CD4-positive, alpha-beta memory T cell (primary cell): ENCODE measurements around the gene RAPGEF2. TPM values are rescaled to one million over a fixed set of nuclear protein-coding genes. Genes with fewer than 3 reads are reported as not detected.
A peak's percentile ranks its signal among the peaks of the same experiment; 100 is the strongest.
"Not testable (repeated sequence)": the region's sequence is repeated elsewhere in the genome, so short reads cannot be mapped to it uniquely, and the experiment has no call there.

ENCODE experiments used
- CTCF ChIA-PET: fragments of 350-600 bp; sonication (Branson Sonifier 250); formaldehyde crosslinking; loops from one replicate; lab custom pipeline; 2021; ENCODE audit warnings: inconsistent platforms; ENCODE audit not compliant: partially characterized antibody; lab: Charles Lee
- POLR2A ChIA-PET: fragments of 350-600 bp; sonication (Branson Sonifier 250); formaldehyde crosslinking; loops from one replicate; lab custom pipeline; 2021; ENCODE audit not compliant: partially characterized antibody; lab: Charles Lee
- DNase-seq, 5 donors: peaks; one replicate each; pipeline versions ENCODE4 v3.0.0 to v3.0.0-alpha.2; 2020 to 2022; ENCODE audit warnings: mixed read lengths in 1 of 5
- H3K27ac ChIP-seq: one replicate; pipeline ENCODE4 v1.7.0; 2013; ENCODE audit warnings: low read depth, low read length
- H3K27me3 ChIP-seq: 2 replicates; pipeline ENCODE4 v1.7.0; 2013; ENCODE audit warnings: mild to moderate bottlenecking, low read length, moderate library complexity; ENCODE audit not compliant: insufficient read depth
- H3K36me3 ChIP-seq: 2 replicates; pipeline ENCODE4 v1.7.0; 2013; ENCODE audit warnings: mild to moderate bottlenecking, low read length, moderate library complexity; ENCODE audit not compliant: insufficient read depth
- H3K4me1 ChIP-seq: 2 replicates; pipeline ENCODE4 v1.7.0; 2013; ENCODE audit warnings: mild to moderate bottlenecking, low read length, moderate library complexity; ENCODE audit not compliant: insufficient read depth
- H3K4me3 ChIP-seq, 2 donors: one replicate each; pipeline ENCODE4 v1.7.0; 2013; ENCODE audit warnings: low read length in 2 of 2, mild to moderate bottlenecking in 1 of 2
- H3K9me3 ChIP-seq, 2 donors: one replicate each; pipeline ENCODE4 v1.7.0; 2013; ENCODE audit warnings: low read length in 2 of 2, control low read depth in 1 of 2; ENCODE audit not compliant: control insufficient read depth in 1 of 2
- H3K27ac Mint-ChIP-seq, 7 donors: one replicate each; pipeline ENCODE4 v1.8.0; 2020 to 2021; ENCODE audit warnings: mixed read lengths in 7 of 7, mild to moderate bottlenecking in 6 of 7, inconsistent platforms in 3 of 7, moderate library complexity in 3 of 7
- H3K27me3 Mint-ChIP-seq, 2 donors: one replicate each; pipeline ENCODE4 v1.8.0; 2020 to 2021; ENCODE audit warnings: mixed read lengths in 2 of 2
- H3K36me3 Mint-ChIP-seq, 2 donors: one replicate each; pipeline ENCODE4 v1.8.0; 2020 to 2021; ENCODE audit warnings: mixed read lengths in 2 of 2, inconsistent platforms in 1 of 2, mild to moderate bottlenecking in 1 of 2
- H3K4me1 Mint-ChIP-seq, 4 donors: one replicate each; pipeline ENCODE4 v1.8.0; 2020 to 2021; ENCODE audit warnings: mixed read lengths in 4 of 4, mild to moderate bottlenecking in 1 of 4
- H3K4me3 Mint-ChIP-seq, 8 donors: one replicate each; pipeline ENCODE4 v1.8.0; 2020 to 2021; ENCODE audit warnings: mixed read lengths in 8 of 8, mild to moderate bottlenecking in 7 of 8, moderate library complexity in 6 of 8, inconsistent platforms in 3 of 8
- H3K9me3 Mint-ChIP-seq, 8 donors: one replicate each; pipeline ENCODE4 v1.8.0; 2020 to 2021; ENCODE audit warnings: mixed read lengths in 8 of 8, mild to moderate bottlenecking in 5 of 8, inconsistent platforms in 3 of 8, moderate library complexity in 1 of 8
- intact Hi-C: fragments of 100-400 bp; cut with micrococcal nuclease; formaldehyde crosslinking; loops from one replicate; pipeline ENCODE4 v1.15.1; 2023
- polyA plus RNA-seq, 2 donors: library from polyadenylated mRNA; unstranded; fragments of 300-500 nt; fragmentation: Illumina TruSeq; gene quantifications; one replicate each; pipeline ENCODE4 v1.2.3, GENCODE V29; 2021
- total RNA-seq, 2 experiments: library from RNA; stranded (reverse); gene quantifications; one replicate each; pipeline ENCODE4 v1.2.3, GENCODE V29; 2021

RAPGEF2 gene
- total and polyA plus RNA-seq, 4 experiments from 2014 or later = 0.69 to 27.9 (median 12.1) TPM

DNA sequence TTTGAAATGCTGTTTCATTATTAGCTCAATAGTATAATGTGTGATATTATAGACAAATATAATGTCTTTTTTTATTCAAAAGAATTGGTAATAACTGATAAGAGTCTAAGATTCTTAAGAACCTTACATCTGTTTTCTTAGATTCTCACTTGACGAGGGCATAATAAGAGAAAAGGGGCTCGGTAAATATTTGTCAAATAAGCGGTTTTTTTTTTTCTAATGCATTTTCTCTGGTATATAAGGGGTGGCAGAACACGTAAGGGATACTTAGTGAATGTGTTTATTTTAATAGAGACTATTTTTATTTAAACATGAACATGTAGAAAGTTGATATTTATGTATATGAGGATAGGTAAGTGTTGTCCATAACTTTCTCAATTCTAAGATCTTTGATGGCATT, 200.6 kb downstream of the RAPGEF2 start:
- no peaks in the 10 kb centered on the region for H3K4me1 ChIP-seq
- peaks cover 11 to 24% of the 10 kb centered on the region in 2 donors for H3K36me3 Mint-ChIP-seq
- DNase-seq = no peak
- ChIA-PET POLR2A (no interaction called here), CTCF (no interaction called here)
- H3K4me3 Mint-ChIP-seq = no peak overlapping the region
- intact Hi-C loops = no loop called here
- H3K27ac Mint-ChIP-seq = no peak overlapping the region
- H3K27me3 ChIP-seq = no peaks in the 10 kb centered on the region
- no peak overlapping the region for H3K27ac ChIP-seq
- peaks cover 0 to 12% (median 6%) of the 10 kb centered on the region in 4 donors for H3K4me1 Mint-ChIP-seq
- no peaks in the 10 kb centered on the region for H3K36me3 ChIP-seq
- H3K4me3 ChIP-seq = no peak overlapping the region
- H3K27me3 Mint-ChIP-seq = no peaks in the 10 kb centered on the region
- H3K9me3 ChIP-seq = no peaks in the 10 kb centered on the region
- peaks cover 0 to 5% (median 0%) of the 10 kb centered on the region in 8 donors for H3K9me3 Mint-ChIP-seq

DNA sequence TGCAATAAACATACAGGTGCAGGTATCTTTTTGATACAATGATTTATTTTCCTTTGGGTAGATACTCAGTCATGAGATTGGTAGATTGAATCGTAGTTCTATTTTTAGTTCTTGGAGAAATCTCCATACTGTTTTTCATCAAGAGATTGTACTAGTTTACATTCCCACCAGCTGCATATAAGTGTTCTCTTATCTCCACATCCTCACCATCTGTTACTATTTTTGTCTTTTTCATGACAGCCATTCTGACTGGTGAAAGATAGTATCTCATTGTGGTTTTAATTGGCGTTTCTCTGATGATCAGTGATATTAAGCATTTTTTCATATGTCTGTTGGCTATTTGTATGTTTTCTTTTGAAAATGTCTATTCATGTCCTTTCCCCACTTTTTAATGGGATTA, 202.2 kb downstream of the RAPGEF2 start:
- peaks cover 5 to 16% (median 8%) of the 10 kb centered on the region in 4 donors for H3K4me1 Mint-ChIP-seq
- no peak overlapping the region for H3K4me3 Mint-ChIP-seq
- Histone ChIP-seq H3K27ac (no peak overlapping the region), H3K9me3 (no peaks in the 10 kb centered on the region), H3K27me3 (no peaks in the 10 kb centered on the region), H3K36me3 (no peaks in the 10 kb centered on the region), H3K4me3 (no peak overlapping the region), H3K4me1 (no peaks in the 10 kb centered on the region)
- no peak overlapping the region for H3K27ac Mint-ChIP-seq
- DNase-seq = no peak
- CTCF ChIA-PET = no interaction called here
- H3K27me3 Mint-ChIP-seq = no peaks in the 10 kb centered on the region
- intact Hi-C loops = no loop called here
- H3K9me3 Mint-ChIP-seq = peaks cover 0 to 5% (median 0%) of the 10 kb centered on the region in 8 donors
- POLR2A ChIA-PET = no interaction called here
- H3K36me3 Mint-ChIP-seq = peaks cover 11 to 28% of the 10 kb centered on the region in 2 donors

DNA sequence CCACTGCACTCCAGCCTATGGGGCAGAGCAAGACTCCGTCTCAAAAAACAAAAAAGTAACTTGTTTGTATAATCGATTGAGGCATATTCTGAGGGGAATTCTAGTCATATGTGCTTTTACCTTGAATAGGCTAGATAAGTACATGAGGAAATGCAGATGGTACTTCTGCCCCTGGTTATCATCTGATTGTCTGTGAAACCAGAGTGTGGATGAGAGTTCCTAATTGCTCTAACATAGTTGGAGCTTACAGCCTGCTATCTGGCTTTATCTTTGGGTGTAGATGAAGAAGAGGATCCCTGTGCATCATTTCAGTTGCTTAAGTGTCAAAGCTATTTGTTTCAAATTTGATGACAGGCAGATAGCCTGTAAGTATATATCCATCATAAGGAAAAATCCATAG, 205.1 kb downstream of the RAPGEF2 start:
- Mint-ChIP-seq H3K36me3 (peaks cover 11 to 28% of the 10 kb centered on the region in 2 donors), H3K4me3 (no peak overlapping the region), H3K27ac (no peak overlapping the region), H3K4me1 (peaks cover 13 to 24% (median 16%) of the 10 kb centered on the region in 4 donors), H3K9me3 (peaks cover 0 to 5% (median 0%) of the 10 kb centered on the region in 8 donors), H3K27me3 (no peaks in the 10 kb centered on the region)
- Histone ChIP-seq H3K27me3 (no peaks in the 10 kb centered on the region), H3K27ac (no peak overlapping the region), H3K4me3 (no peak overlapping the region), H3K4me1 (peaks cover 3% of the 10 kb centered on the region), H3K9me3 (no peaks in the 10 kb centered on the region), H3K36me3 (no peaks in the 10 kb centered on the region)
- POLR2A ChIA-PET = no interaction called here
- CTCF ChIA-PET = no interaction called here
- no peak for DNase-seq
- intact Hi-C loops = no loop called here

DNA sequence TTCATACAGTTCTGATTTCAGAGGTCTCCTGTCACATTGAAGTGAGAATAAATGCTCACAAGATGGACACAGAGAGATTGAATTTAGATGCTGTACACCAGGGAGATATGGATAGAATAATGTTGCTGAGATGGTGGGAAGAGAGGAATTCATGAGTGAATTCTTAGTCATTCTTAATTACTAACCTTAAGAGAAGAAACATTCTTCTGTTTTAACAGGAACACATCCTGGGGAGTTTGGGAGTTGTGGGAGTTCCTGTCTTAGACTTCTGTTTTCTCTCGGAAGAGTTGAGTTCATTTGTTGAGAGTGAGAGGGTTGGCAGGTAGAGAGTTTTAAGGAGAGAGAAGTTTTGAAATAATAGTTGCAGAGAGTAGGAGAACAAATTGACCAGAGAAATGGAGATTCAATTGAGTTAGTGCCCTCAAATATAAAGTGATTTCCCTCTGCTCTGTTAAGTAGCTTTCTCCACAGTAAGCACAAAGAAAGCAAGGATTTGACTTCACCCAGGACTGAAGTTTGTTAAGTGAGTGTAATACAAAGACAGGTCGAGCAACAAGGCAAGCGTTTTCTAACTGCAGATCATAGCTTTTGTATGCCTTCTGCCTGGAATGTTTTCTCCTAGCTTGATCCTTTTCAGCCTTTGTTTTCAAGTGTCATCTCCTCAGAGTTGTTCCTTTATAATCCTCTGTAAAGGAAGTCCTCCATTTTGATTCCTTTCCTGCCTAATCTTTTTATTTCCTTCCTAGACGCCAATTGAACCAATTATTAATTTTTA, 205.9 kb downstream of the RAPGEF2 start:
- Mint-ChIP-seq H3K9me3 (peaks cover 0 to 5% (median 0%) of the 10 kb centered on the region in 8 donors), H3K36me3 (peaks cover 13 to 28% of the 10 kb centered on the region in 2 donors), H3K27ac (no peak overlapping the region)

DNA sequence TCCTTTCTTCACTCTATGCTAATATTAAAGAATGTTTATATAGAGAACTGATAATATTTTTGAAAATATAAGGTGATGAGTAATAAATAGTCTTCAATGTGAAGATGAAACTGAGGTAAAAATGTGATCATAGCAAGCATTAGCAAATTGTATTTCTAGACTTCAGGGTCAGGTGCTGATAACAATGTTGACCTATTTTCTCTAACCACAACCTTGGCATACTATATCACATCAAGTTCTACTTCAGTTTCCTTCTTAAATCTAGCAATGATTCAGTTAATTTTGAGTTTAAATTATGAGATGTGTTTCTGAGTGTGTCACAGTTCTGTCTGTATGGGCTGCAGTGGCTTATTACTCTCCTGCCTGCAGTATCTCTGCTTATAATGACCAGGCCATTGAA, 209.4 kb downstream of the RAPGEF2 start:
- intact Hi-C loops = no loop called here
- Histone ChIP-seq H3K4me3 (no peak overlapping the region), H3K36me3 (no peaks in the 10 kb centered on the region), H3K27me3 (no peaks in the 10 kb centered on the region), H3K27ac (no peak overlapping the region), H3K9me3 (no peaks in the 10 kb centered on the region), H3K4me1 (peaks cover 3% of the 10 kb centered on the region)
- Mint-ChIP-seq H3K4me3 (no peak overlapping the region), H3K36me3 (peaks cover 20 to 32% of the 10 kb centered on the region in 2 donors), H3K9me3 (no peaks in the 10 kb centered on the region), H3K27ac (peak overlapping the region in 1 of 7 donors; percentile 75), H3K27me3 (no peaks in the 10 kb centered on the region), H3K4me1 (peaks cover 6 to 17% (median 13%) of the 10 kb centered on the region in 4 donors)
- POLR2A ChIA-PET = no interaction called here
- CTCF ChIA-PET = no interaction called here
- no peak for DNase-seq

More for the DNA sequence above, 205.9 kb downstream of the RAPGEF2 start:
- intact Hi-C loops = no loop called here
- peaks cover 3% of the 10 kb centered on the region for H3K4me1 ChIP-seq
- no peaks in the 10 kb centered on the region for H3K36me3 ChIP-seq
- H3K9me3 ChIP-seq = no peaks in the 10 kb centered on the region
- no peak overlapping the region for H3K27ac ChIP-seq
- POLR2A ChIA-PET = no interaction called here
- CTCF ChIA-PET = no interaction called here
- no peaks in the 10 kb centered on the region for H3K27me3 ChIP-seq
- H3K4me1 Mint-ChIP-seq = peaks cover 13 to 24% (median 16%) of the 10 kb centered on the region in 4 donors
- H3K4me3 ChIP-seq = no peak overlapping the region
- DNase-seq = no peak
- no peak overlapping the region for H3K4me3 Mint-ChIP-seq
- H3K27me3 Mint-ChIP-seq = no peaks in the 10 kb centered on the region

DNA sequence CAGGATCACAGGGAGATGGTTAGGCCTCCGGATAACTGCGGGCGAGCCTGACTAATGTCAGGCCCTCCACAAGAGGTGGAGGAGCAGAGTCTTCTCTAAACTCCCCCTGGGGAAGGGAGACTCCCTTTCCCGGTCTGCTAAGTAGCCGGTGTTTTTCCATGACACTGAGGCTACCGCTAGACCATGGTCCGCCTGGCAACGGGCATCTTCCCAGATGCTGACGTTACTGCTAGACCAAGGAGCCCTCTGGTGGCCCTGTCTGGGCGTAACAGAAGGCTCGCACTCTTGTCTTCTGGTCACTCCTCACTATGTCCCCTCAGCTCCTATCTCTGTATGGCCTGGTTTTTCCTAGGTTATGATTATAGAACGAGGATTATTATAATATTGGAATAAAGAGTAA, 213.0 kb downstream of the RAPGEF2 start:
- POLR2A ChIA-PET, H3K4me1 ChIP-seq, intact Hi-C loops: not testable (repeated sequence)

DNA sequence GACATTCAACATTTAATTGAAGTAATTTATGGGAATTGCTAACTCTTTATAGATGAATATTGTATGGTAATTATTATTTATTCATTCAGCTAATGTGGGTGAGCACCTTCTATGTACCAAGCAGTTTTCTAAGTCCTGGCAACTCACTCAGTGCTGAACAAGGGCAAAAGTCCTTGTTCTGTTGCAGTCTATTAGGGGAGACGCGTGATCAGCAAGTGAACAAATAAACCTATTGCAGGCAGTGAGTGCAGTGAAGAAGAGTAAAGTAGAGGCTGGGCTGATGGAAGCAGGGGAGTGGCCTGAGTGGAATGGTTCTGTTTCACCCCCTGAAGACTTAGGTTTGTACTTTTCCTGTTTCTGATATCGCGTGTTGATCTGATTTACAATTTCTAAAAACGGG, 214.3 kb downstream of the RAPGEF2 start:
- peaks cover 0 to 2% (median 0%) of the 10 kb centered on the region in 8 donors for H3K9me3 Mint-ChIP-seq
- POLR2A ChIA-PET = no interaction called here

More for the DNA sequence above, 213.0 kb downstream of the RAPGEF2 start:
- H3K27ac ChIP-seq, DNase-seq, H3K4me3 Mint-ChIP-seq, H3K27me3 ChIP-seq, H3K27ac Mint-ChIP-seq, H3K4me3 ChIP-seq, CTCF ChIA-PET, H3K9me3 ChIP-seq, H3K27me3 Mint-ChIP-seq, H3K36me3 ChIP-seq, H3K9me3 Mint-ChIP-seq: not testable (repeated sequence)
- peaks cover 7 to 11% (median 8%) of the 10 kb centered on the region in 4 donors for H3K4me1 Mint-ChIP-seq
- H3K36me3 Mint-ChIP-seq = peaks cover 22 to 40% of the 10 kb centered on the region in 2 donors

More for the DNA sequence above, 214.3 kb downstream of the RAPGEF2 start:
- Mint-ChIP-seq H3K27ac (no peak overlapping the region), H3K27me3 (no peaks in the 10 kb centered on the region), H3K4me1 (peaks cover 0 to 3% (median 3%) of the 10 kb centered on the region in 4 donors), H3K36me3 (peaks cover 26 to 51% of the 10 kb centered on the region in 2 donors), H3K4me3 (no peak overlapping the region)
- no peaks in the 10 kb centered on the region for H3K27me3 ChIP-seq
- H3K27ac ChIP-seq = no peak overlapping the region
- H3K9me3 ChIP-seq = no peaks in the 10 kb centered on the region
- H3K36me3 ChIP-seq = no peaks in the 10 kb centered on the region
- intact Hi-C loops = no loop called here
- no peak overlapping the region for H3K4me3 ChIP-seq
- CTCF ChIA-PET = no interaction called here
- H3K4me1 ChIP-seq = peaks cover 3% of the 10 kb centered on the region
- no peak for DNase-seq
